ENCODE measurements around the gene GDF10.

GDF10 gene

DNA sequence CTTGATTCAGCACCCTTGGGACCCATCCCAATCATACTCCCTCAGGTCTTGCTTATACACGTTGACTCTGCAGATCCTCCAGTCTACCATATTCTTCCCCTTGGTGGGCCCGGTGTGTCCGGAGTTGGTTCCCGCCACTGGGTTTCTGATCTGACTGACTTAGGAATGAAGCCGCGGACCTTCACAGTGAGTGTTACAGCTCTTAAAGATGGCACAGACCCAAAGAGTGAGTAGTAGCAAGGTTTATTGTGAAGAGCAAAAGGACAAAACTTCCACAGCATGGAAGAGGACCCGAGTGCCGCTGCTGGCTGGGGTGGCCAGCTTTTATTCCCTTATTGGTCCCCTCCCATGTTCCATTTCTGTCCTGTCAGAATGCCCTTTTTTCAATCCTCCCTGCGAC is 5.9 kb upstream of the GDF10 start:
- H3K36me3 ChIP-seq (ENCODE audit: insufficient read depth, low read length): no peaks in the 10 kb centered on the region
- no peak overlapping the region for H3K4me3 ChIP-seq (ENCODE audit: low read depth, low read length)
- no peaks in the 10 kb centered on the region for H3K79me2 ChIP-seq (ENCODE audit: control insufficient read depth, insufficient read depth, low read length, unreplicated experiment)

GRCh38 chr10:47294501-47294900 is 5.5 kb upstream of the GDF10 start:
- H3K4me1 ChIP-seq (ENCODE audit: control insufficient read depth, insufficient read depth, low read length, unreplicated experiment): no peaks in the 10 kb centered on the region
- H3K36me3 ChIP-seq (ENCODE audit: insufficient read depth, low read length): no peaks in the 10 kb centered on the region
- H3K27me3 ChIP-seq (ENCODE audit: insufficient read depth, low read length): peaks cover 82% of the 10 kb centered on the region
- no peak overlapping the region for H3K27ac ChIP-seq (ENCODE audit: low read depth, low read length)
- no peaks in the 10 kb centered on the region for H3K79me2 ChIP-seq (ENCODE audit: control insufficient read depth, insufficient read depth, low read length, unreplicated experiment)
- H3K4me3 ChIP-seq (ENCODE audit: low read depth, low read length): no peak overlapping the region
- no peak overlapping the region for H2AFZ ChIP-seq (ENCODE audit: low read length, unreplicated experiment)

More for the DNA sequence above, 5.9 kb upstream of the GDF10 start:
- no peaks in the 10 kb centered on the region for H3K4me1 ChIP-seq (ENCODE audit: control insufficient read depth, insufficient read depth, low read length, unreplicated experiment)
- no peak overlapping the region for H3K27ac ChIP-seq (ENCODE audit: low read depth, low read length)
- H3K27me3 ChIP-seq (ENCODE audit: insufficient read depth, low read length): peaks cover 80% of the 10 kb centered on the region
- H2AFZ ChIP-seq (ENCODE audit: low read length, unreplicated experiment): no peak overlapping the region

GRCh38 chr10:47295411-47295810 is 4.6 kb upstream of the GDF10 start:
- peaks cover 88% of the 10 kb centered on the region for H3K27me3 ChIP-seq (ENCODE audit: insufficient read depth, low read length)
- no peak overlapping the region for H2AFZ ChIP-seq (ENCODE audit: low read length, unreplicated experiment)
- no peaks in the 10 kb centered on the region for H3K79me2 ChIP-seq (ENCODE audit: control insufficient read depth, insufficient read depth, low read length, unreplicated experiment)
- H3K36me3 ChIP-seq (ENCODE audit: insufficient read depth, low read length): no peaks in the 10 kb centered on the region
- H3K27ac ChIP-seq (ENCODE audit: low read depth, low read length): no peak overlapping the region
- no peak overlapping the region for H3K4me3 ChIP-seq (ENCODE audit: low read depth, low read length)
- no peaks in the 10 kb centered on the region for H3K4me1 ChIP-seq (ENCODE audit: control insufficient read depth, insufficient read depth, low read length, unreplicated experiment)

DNA sequence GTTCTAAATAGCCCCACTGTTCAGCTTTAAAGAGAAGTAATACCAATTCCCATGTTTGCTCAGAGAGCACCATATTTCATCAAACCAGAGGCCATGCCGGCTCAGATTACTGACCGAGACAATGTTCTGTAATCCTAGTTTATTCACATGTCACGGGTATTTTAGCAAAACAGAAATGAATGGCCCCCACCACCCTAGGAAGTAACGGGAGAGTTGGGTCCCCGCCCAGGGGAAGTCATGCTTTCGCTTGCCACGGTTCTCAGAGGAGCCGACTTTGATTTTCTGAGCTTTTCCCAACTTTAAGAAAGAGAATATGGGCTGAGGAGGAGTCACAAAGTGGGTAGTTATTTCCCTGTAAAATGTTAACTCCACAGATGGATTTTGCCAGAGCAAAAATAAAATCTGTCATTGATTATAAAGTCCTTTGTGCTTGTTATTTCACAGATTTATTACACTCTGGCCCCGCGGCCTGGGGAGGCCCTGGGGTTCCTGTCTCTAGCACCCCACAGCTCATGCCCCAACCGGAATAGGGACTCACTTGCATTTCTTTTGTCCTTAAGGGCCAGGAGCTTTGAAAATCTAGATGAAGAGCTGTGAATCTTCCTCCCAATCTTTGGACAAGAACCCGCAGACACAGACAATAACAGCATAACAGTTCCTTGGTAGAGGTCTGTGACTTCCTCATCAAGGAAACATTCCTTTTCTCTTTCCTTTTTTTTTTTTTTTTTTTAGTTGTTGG is 3.7 kb upstream of the GDF10 start:
- Histone ChIP-seq H3K4me1 (ENCODE audit: control insufficient read depth, insufficient read depth, low read length, unreplicated experiment) (no peaks in the 10 kb centered on the region), H3K27ac (ENCODE audit: low read depth, low read length) (no peak overlapping the region), H3K27me3 (ENCODE audit: insufficient read depth, low read length) (peaks cover 90% of the 10 kb centered on the region), H3K36me3 (ENCODE audit: insufficient read depth, low read length) (no peaks in the 10 kb centered on the region), H2AFZ (ENCODE audit: low read length, unreplicated experiment) (no peak overlapping the region), H3K79me2 (ENCODE audit: control insufficient read depth, insufficient read depth, low read length, unreplicated experiment) (no peaks in the 10 kb centered on the region), H3K4me3 (ENCODE audit: low read depth, low read length) (no peak overlapping the region)

DNA sequence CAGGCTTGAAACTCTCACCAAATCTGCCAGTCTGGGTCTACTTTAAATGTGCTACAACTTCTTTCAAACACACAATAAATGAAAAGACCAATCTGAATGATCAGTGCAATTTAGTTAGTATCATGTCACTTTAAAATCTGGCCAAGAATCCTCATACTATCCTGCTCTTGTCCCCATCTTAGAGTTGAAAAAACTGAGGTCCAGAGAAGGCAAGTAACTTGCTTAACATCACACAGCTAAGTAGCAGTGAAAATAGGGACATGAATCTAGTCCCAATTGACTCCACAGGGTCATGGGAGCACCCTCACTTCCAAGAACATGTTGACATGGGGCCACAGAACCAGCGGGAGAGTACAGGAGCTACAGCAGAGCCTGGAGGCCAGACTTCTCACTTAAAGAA is 3.1 kb upstream of the GDF10 start:
- Histone ChIP-seq H2AFZ (ENCODE audit: low read length, unreplicated experiment) (no peak overlapping the region), H3K4me1 (ENCODE audit: control insufficient read depth, insufficient read depth, low read length, unreplicated experiment) (no peaks in the 10 kb centered on the region), H3K27me3 (ENCODE audit: insufficient read depth, low read length) (peaks cover 91% of the 10 kb centered on the region), H3K4me3 (ENCODE audit: low read depth, low read length) (no peak overlapping the region), H3K36me3 (ENCODE audit: insufficient read depth, low read length) (no peaks in the 10 kb centered on the region), H3K27ac (ENCODE audit: low read depth, low read length) (no peak overlapping the region), H3K79me2 (ENCODE audit: control insufficient read depth, insufficient read depth, low read length, unreplicated experiment) (no peaks in the 10 kb centered on the region)

DNA sequence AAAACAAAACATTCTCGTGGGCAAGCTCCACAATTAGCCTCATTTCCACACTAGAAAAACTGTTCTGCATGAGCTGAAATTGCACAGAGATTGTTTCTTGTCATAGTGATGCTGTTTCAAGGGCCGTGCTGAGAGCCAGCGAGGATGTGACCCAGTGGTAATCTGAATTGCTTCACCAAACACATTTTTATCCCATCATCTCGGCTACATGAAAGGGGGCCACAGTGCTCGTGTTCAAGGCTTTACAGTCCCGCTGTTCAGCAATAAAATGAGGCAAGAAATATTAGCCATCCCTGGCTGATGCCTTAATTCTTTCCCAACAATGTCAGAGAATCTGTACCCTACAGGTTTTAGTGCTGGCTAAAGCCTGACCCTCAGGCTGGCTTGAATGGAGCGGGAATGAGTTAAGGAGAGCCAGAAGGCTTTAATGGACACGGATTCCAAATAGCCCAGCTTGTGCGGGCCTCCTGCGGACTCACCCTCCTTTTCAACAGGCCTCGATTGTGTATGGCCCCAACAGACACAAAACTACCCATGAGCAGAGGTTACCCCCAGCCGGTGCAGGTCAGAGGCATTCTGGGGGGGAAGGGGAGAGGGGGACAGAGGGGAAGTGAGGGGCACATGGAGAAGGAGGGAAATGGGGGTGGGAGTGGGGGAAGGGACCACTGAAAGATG is 2.0 kb upstream of the GDF10 start:
- Histone ChIP-seq H3K79me2 (ENCODE audit: control insufficient read depth, insufficient read depth, low read length, unreplicated experiment) (no peaks in the 10 kb centered on the region), H3K36me3 (ENCODE audit: insufficient read depth, low read length) (no peaks in the 10 kb centered on the region), H3K27me3 (ENCODE audit: insufficient read depth, low read length) (peaks cover 91% of the 10 kb centered on the region), H3K4me3 (ENCODE audit: low read depth, low read length) (no peak overlapping the region), H2AFZ (ENCODE audit: low read length, unreplicated experiment) (no peak overlapping the region), H3K27ac (ENCODE audit: low read depth, low read length) (no peak overlapping the region), H3K4me1 (ENCODE audit: control insufficient read depth, insufficient read depth, low read length, unreplicated experiment) (no peaks in the 10 kb centered on the region)

- Histone ChIP-seq H3K27me3 (ENCODE audit: insufficient read depth, low read length) (peaks cover 91% of the 10 kb centered on the region), H3K79me2 (ENCODE audit: control insufficient read depth, insufficient read depth, low read length, unreplicated experiment) (no peaks in the 10 kb centered on the region), H3K36me3 (ENCODE audit: insufficient read depth, low read length) (no peaks in the 10 kb centered on the region), H3K4me3 (ENCODE audit: low read depth, low read length) (no peak overlapping the region), H2AFZ (ENCODE audit: low read length, unreplicated experiment) (no peak overlapping the region), H3K27ac (ENCODE audit: low read depth, low read length) (no peak overlapping the region), H3K4me1 (ENCODE audit: control insufficient read depth, insufficient read depth, low read length, unreplicated experiment) (no peaks in the 10 kb centered on the region)
Observed at GRCh38 chr10:47298715-47299114, 1.3 kb upstream of the GDF10 start.

DNA sequence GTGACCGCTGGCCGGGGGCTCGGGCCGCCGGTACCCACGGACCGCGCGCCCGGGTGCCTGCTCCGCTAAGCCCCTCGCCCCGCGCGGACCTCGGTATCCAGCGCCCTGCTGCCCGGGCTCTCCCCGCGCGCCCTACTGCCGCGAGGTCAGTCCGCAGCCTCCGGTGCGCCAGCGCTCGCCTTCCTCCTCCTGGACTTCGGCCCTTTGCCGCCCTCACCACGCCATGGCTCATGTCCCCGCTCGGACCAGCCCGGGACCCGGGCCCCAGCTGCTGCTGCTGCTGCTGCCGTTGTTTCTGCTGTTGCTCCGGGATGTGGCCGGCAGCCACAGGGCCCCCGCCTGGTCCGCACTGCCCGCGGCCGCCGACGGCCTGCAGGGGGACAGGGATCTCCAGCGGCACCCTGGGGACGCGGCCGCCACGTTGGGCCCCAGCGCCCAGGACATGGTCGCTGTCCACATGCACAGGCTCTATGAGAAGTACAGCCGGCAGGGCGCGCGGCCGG is 483 bp downstream of the GDF10 start:
- H2AFZ ChIP-seq (ENCODE audit: low read length, unreplicated experiment): no peak overlapping the region
- no peak overlapping the region for H3K27ac ChIP-seq (ENCODE audit: low read depth, low read length)
- no peaks in the 10 kb centered on the region for H3K79me2 ChIP-seq (ENCODE audit: control insufficient read depth, insufficient read depth, low read length, unreplicated experiment)
- no peaks in the 10 kb centered on the region for H3K36me3 ChIP-seq (ENCODE audit: insufficient read depth, low read length)
- H3K4me1 ChIP-seq (ENCODE audit: control insufficient read depth, insufficient read depth, low read length, unreplicated experiment): no peaks in the 10 kb centered on the region
- H3K27me3 ChIP-seq (ENCODE audit: insufficient read depth, low read length): peaks cover 96% of the 10 kb centered on the region
- H3K4me3 ChIP-seq (ENCODE audit: low read depth, low read length): peak overlapping the region; percentile 67

GRCh38 chr10:47301833-47302232 is 1.8 kb downstream of the GDF10 start:
- Histone ChIP-seq H3K79me2 (ENCODE audit: control insufficient read depth, insufficient read depth, low read length, unreplicated experiment) (no peaks in the 10 kb centered on the region), H3K27ac (ENCODE audit: low read depth, low read length) (no peak overlapping the region), H3K4me3 (ENCODE audit: low read depth, low read length) (no peak overlapping the region), H3K36me3 (ENCODE audit: insufficient read depth, low read length) (no peaks in the 10 kb centered on the region), H2AFZ (ENCODE audit: low read length, unreplicated experiment) (no peak overlapping the region), H3K27me3 (ENCODE audit: insufficient read depth, low read length) (peaks cover 93% of the 10 kb centered on the region), H3K4me1 (ENCODE audit: control insufficient read depth, insufficient read depth, low read length, unreplicated experiment) (no peaks in the 10 kb centered on the region)

DNA sequence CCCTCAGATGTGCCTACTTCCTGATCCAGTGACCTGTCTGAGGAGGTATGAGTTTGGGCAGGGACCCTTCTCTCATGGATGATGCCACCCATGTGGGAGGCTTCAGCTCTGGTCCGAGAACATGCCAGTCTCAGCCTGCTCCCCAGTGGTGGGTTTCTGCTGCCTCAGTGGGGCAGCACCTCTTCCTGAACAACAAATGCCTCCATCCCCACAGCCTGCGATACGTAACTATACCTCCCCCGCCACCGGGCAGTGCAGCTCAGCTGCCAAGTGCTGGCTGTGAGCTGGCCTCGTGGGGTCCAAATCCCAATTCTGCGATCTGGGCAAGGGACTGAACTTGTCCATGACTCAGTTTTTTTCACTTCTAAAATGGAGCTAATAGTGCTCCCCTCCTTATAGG is 3.1 kb downstream of the GDF10 start:
- no peaks in the 10 kb centered on the region for H3K36me3 ChIP-seq (ENCODE audit: insufficient read depth, low read length)
- H3K4me3 ChIP-seq (ENCODE audit: low read depth, low read length): no peak overlapping the region
- no peak overlapping the region for H2AFZ ChIP-seq (ENCODE audit: low read length, unreplicated experiment)
- H3K27ac ChIP-seq (ENCODE audit: low read depth, low read length): no peak overlapping the region
- H3K27me3 ChIP-seq (ENCODE audit: insufficient read depth, low read length): peaks cover 84% of the 10 kb centered on the region
- no peaks in the 10 kb centered on the region for H3K4me1 ChIP-seq (ENCODE audit: control insufficient read depth, insufficient read depth, low read length, unreplicated experiment)
- no peaks in the 10 kb centered on the region for H3K79me2 ChIP-seq (ENCODE audit: control insufficient read depth, insufficient read depth, low read length, unreplicated experiment)

- H3K4me1 ChIP-seq (ENCODE audit: control insufficient read depth, insufficient read depth, low read length, unreplicated experiment): no peaks in the 10 kb centered on the region
- no peak overlapping the region for H2AFZ ChIP-seq (ENCODE audit: low read length, unreplicated experiment)
- H3K27ac ChIP-seq (ENCODE audit: low read depth, low read length): no peak overlapping the region
- H3K4me3 ChIP-seq (ENCODE audit: low read depth, low read length): no peak overlapping the region
- no peaks in the 10 kb centered on the region for H3K79me2 ChIP-seq (ENCODE audit: control insufficient read depth, insufficient read depth, low read length, unreplicated experiment)
- H3K27me3 ChIP-seq (ENCODE audit: insufficient read depth, low read length): peaks cover 84% of the 10 kb centered on the region
- H3K36me3 ChIP-seq (ENCODE audit: insufficient read depth, low read length): no peaks in the 10 kb centered on the region
Observed at GRCh38 chr10:47303866-47304265, 3.9 kb downstream of the GDF10 start.

All from ACC112 (cell line).